Right ventricle myocardium inferior (tissue), 1 donor: ENCODE measurements around the gene PLEKHM1. TPM values are rescaled to one million over a fixed set of nuclear protein-coding genes. Genes with fewer than 3 reads are reported as not detected.

ENCODE experiments used
- ATAC-seq: fragments of 200-7000 bp; cut with Tn5 transposase; one replicate; pipeline ENCODE4 v1.9.1; 2020; ENCODE audit warnings: mild to moderate bottlenecking, moderate library complexity
- DNase-seq: peaks from one replicate; pipeline ENCODE4 v3.0.0; 2021; ENCODE audit errors: missing footprints
- intact Hi-C: fragments of 100-400 bp; cut with DNase I; formaldehyde crosslinking; loops from one replicate; pipeline ENCODE4 v1.11.0; 2022
- total RNA-seq: library from RNA; stranded (reverse); fragmentation: NEBNext Ultra II Directional; extraction: Animal tissue kit (Norgen Biotek cat#: 25700); gene quantifications from one replicate; pipeline ENCODE4 v1.2.1, GENCODE V29; 2021
- donor health status: DM: no; HTN: yes; CAD: no; lungs with severe emphysema.

PLEKHM1 gene
- total RNA-seq, 1 donor from 2014 or later, result 26.9 TPM

- intact Hi-C loops, result loop anchor here (10.0 kb wide), 1 partner anchor 441 kb away; no protein-coding TSS in a partner anchor
- DNase-seq (no peak), ATAC-seq (no peak)
Observed at GRCh38 chr17:45393411-45393810, 97.1 kb downstream of the PLEKHM1 start.

- no peak for DNase-seq
- ATAC-seq, result no peak
- intact Hi-C loops, result loop anchor here (10.0 kb wide), 1 partner anchor 443 kb away; no protein-coding TSS in a partner anchor
Observed at GRCh38 chr17:45391918-45392317, 98.6 kb downstream of the PLEKHM1 start.

GRCh38 chr17:45391291-45391690 is 99.2 kb downstream of the PLEKHM1 start:
- intact Hi-C loops, result loop anchor here (10.0 kb wide), 1 partner anchor 444 kb away; no protein-coding TSS in a partner anchor
- ATAC-seq, result no peak
- DNase-seq, result no peak

DNA sequence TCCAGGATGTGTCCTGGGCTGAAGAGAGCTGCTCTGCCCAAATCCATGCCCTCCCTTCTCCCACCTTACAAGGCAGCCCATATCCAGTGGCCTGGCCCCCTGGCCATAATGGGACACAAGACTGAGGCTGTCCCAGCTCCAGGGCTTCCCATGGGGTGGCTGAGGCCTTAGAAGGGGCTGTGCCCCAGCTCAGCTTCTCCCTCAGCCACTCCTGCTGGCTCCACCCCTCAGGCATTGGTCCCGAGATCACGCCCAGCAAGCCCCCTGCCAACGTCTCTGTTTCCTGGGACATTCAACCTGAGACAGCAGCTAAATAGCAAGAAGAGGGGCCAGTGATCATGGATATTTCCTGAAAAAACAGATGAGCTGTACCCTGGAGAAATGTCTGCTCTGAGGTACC is 101.2 kb downstream of the PLEKHM1 start:
- ATAC-seq, result no peak
- peak; percentile 17 for DNase-seq
- intact Hi-C loops, result no loop called here

- DNase-seq (peak; percentile 32), ATAC-seq (no peak)
- intact Hi-C loops, result no loop called here
Observed at GRCh38 chr17:45388604-45389325, 101.8 kb downstream of the PLEKHM1 start.

DNA sequence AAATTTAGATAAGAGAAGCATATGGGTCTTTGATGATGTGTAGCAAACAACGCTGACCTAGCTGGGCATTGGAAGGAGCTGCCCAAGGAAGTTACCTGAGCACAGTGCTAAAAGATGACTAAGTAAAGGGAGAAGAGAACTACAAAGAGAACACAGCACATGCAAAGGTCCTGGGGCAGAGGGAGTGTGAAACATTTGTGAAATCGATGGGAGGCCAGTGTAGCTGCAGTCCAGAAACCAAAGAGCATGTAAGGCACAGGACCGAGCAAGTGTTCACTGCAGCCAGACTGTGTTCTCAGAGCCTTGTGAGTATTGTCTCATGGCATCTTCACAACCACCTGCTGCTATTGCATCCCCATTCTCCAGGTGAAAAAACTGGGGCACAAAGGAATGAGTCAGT is 102.8 kb downstream of the PLEKHM1 start:
- intact Hi-C loops, result no loop called here
- ATAC-seq (no peak), DNase-seq (no peak)

- ATAC-seq (no peak), DNase-seq (no peak)
- intact Hi-C loops, result no loop called here
Observed at GRCh38 chr17:45386178-45386577, 104.3 kb downstream of the PLEKHM1 start.

Other genes starting within 250 kb of the PLEKHM1 start
- not detected for gene SPATA32, start 228.6 kb downstream of the PLEKHM1 start, total RNA-seq
- gene MAP3K14, start 173.7 kb downstream of the PLEKHM1 start, total RNA-seq, result 14.4 TPM
- gene ARHGAP27, start 57.9 kb downstream of the PLEKHM1 start, total RNA-seq, result 34.4 TPM